Liver (tissue), 3 donors: ENCODE measurements around the gene BRF1.

Experiments used
- EGR1 ChIP-seq, 2 donors: IDR thresholded peaks; 2 replicates each; pipeline ENCODE4 v1.6.1; 2016 to 2018; ENCODE audit warnings: antibody characterized with exemption in 2 of 2, low read depth in 2 of 2
- HNF4G ChIP-seq: IDR thresholded peaks from 2 replicates; pipeline ENCODE4 v1.6.1; 2016; ENCODE audit warnings: antibody characterized with exemption
- RAD21 ChIP-seq, 2 donors: IDR thresholded peaks; 2 replicates each; pipeline ENCODE4 v1.6.1; 2016; ENCODE audit warnings: antibody characterized with exemption in 2 of 2, mild to moderate bottlenecking in 2 of 2
- REST ChIP-seq: IDR thresholded peaks from 2 replicates; pipeline ENCODE4 v1.6.1; 2016; ENCODE audit warnings: antibody characterized with exemption, mild to moderate bottlenecking
- SP1 ChIP-seq: IDR thresholded peaks from 2 replicates; pipeline ENCODE4 v1.6.1; 2018; ENCODE audit warnings: antibody characterized with exemption, mild to moderate bottlenecking
- TAF1 ChIP-seq: conservative IDR thresholded peaks from 2 replicates; pipeline ENCODE4 v1.6.1; 2016; ENCODE audit warnings: antibody characterized with exemption, mild to moderate bottlenecking
- YY1 ChIP-seq: IDR thresholded peaks from 2 replicates; pipeline ENCODE4 v1.6.1; 2016; ENCODE audit warnings: antibody characterized with exemption, mild to moderate bottlenecking
- ZBTB33 ChIP-seq: IDR thresholded peaks from 2 replicates; pipeline ENCODE4 v1.6.1; 2016; ENCODE audit warnings: antibody characterized with exemption
- TF ChIP-seq, protein P1 (sequence below): fragments of 150-350 bp; IDR thresholded peaks from 2 replicates; pipeline ENCODE4 v1.5.1; 2017; ENCODE audit warnings: improper control_type of control experiment, low read depth, low read length; ENCODE audit not compliant: missing input control
- TF ChIP-seq, protein P2 (sequence below): IDR thresholded peaks from 2 replicates; pipeline ENCODE4 v1.6.1; 2016; ENCODE audit warnings: antibody characterized with exemption
- TF ChIP-seq, protein P3 (sequence below): IDR thresholded peaks from 2 replicates; pipeline ENCODE4 v1.6.1; 2016; ENCODE audit warnings: antibody characterized with exemption
- donor health status: healthy.
- donor health status: healthy.

- TF ChIP-seq, protein P1, sequence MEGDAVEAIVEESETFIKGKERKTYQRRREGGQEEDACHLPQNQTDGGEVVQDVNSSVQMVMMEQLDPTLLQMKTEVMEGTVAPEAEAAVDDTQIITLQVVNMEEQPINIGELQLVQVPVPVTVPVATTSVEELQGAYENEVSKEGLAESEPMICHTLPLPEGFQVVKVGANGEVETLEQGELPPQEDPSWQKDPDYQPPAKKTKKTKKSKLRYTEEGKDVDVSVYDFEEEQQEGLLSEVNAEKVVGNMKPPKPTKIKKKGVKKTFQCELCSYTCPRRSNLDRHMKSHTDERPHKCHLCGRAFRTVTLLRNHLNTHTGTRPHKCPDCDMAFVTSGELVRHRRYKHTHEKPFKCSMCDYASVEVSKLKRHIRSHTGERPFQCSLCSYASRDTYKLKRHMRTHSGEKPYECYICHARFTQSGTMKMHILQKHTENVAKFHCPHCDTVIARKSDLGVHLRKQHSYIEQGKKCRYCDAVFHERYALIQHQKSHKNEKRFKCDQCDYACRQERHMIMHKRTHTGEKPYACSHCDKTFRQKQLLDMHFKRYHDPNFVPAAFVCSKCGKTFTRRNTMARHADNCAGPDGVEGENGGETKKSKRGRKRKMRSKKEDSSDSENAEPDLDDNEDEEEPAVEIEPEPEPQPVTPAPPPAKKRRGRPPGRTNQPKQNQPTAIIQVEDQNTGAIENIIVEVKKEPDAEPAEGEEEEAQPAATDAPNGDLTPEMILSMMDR: no peak
- TF ChIP-seq, protein P2, sequence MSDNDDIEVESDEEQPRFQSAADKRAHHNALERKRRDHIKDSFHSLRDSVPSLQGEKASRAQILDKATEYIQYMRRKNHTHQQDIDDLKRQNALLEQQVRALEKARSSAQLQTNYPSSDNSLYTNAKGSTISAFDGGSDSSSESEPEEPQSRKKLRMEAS: no peak
- TF ChIP-seq YY1 (no peak), ZBTB33 (no peak), HNF4G (no peak), TAF1 (no peak), REST (no peak), EGR1 (IDR thresholded peaks at IDR 0.05; ENCODE audit: low read depth in 2 of 2) (no peak), SP1 (no peak), RAD21 (IDR thresholded peaks at IDR 0.05) (no peak)
- TF ChIP-seq, protein P3, sequence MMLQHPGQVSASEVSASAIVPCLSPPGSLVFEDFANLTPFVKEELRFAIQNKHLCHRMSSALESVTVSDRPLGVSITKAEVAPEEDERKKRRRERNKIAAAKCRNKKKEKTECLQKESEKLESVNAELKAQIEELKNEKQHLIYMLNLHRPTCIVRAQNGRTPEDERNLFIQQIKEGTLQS: no peak
These were observed 20.3 kb downstream of the BRF1 start for GRCh38 chr14:105280525-105280924.
